ENCODE data around the gene RNH1. TPM values are rescaled to one million over a fixed set of nuclear protein-coding genes. Genes with fewer than 3 reads are reported as not detected.

RNH1 gene
- total and polyA plus RNA-seq, 2 of the 8 experiments (the other 6 are each of a cell fraction or from before 2014, with no cell fraction given): 48.7 to 49.8 TPM

DNA sequence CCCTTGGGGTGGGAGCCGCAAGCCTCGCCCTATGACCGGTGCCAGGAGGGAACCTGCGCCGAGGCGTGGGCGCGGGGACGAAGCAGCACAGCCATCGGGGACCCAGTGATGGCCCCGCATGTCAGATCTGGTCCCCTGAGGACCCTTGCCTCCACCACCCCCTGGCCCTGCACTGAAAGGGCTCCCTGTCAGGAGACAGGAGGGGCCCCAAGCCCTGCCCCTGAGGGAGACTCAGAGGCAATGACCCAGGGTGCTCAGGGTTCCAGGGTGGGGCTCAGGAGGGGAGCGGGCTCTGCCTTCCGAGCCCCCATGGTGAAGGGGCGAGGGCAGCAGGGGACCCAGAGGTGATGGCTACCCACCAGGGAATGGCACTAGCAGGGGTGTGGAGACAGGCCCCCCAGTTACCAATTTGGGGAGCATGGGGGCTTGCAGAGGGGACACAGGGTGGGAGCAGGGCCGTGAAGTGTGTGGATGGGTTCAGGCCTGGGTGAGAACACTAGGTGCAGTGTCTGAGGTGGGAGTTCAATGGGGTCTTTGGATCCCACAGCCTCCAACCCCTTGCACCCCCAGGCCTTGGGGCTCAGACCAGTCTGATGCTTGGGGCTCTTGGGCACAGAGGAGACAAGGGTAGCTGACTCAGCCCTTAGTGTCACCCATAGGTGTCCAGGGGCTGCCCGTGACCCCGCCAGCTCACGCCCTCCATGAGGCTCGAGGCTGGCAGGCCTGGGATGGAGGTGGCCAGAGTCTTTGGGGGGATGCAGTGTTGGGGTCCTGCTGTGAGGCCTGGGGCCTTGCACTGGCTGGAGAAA is 30.8 kb upstream of the RNH1 start:
- POLR2A ChIA-PET (ENCODE audit: partially characterized antibody): interaction anchor here (0.5 to 2.5 kb wide), 6 partner anchors 11 to 89 kb away, joined by 3 to 11 read pairs (median 4); partner anchors contain the start of genes LMNTD2, PHRF1, RNH1 and SCT
- H3K23me2 ChIP-seq (ENCODE audit: low read depth, low read length): peaks cover 21% of the 10 kb centered on the region; the same call in 1 of the 2 replicates
- no peak for DNase-seq (ENCODE audit: low read depth in 1 of 2, low spot score in 2 of 2)

More for the DNA sequence above, 30.8 kb upstream of the RNH1 start:
- Histone ChIP-seq H3K9me3 (ENCODE audit: insufficient read depth in 2 of 2, low read depth in 1 of 2, low read length in 1 of 2) (no peaks in the 10 kb centered on the region), H2AK5ac (ENCODE audit: low read depth, low read length) (peak overlapping the region; percentile 48; the same call in 1 of the 2 replicates), H3K4me3 (ENCODE audit: extremely low read depth in 1 of 4, insufficient read depth in 2 of 4, low read depth in 3 of 4, low read length in 4 of 4) (peak overlapping the region; percentile 24 to 81 (median 30)), H2BK120ac (replicated peaks; ENCODE audit: low read depth, low read length) (no peak overlapping the region), H3K4ac (replicated peaks; ENCODE audit: insufficient read length, low read depth, low read length) (no peak overlapping the region), H3K79me2 (ENCODE audit: control insufficient read depth in 1 of 2, insufficient read depth in 2 of 2, low read length in 2 of 2) (no peaks in the 10 kb centered on the region), H3K23ac (ENCODE audit: insufficient read length) (no peak overlapping the region), H2AFZ (ENCODE audit: low read length) (no peak overlapping the region), H3K27me3 (replicated peaks in 1 of 4; ENCODE audit: control insufficient read depth in 3 of 4, extremely low read depth in 1 of 4, insufficient read depth in 3 of 4, low read length in 3 of 4) (peaks cover 0 to 16% (median 6%) of the 10 kb centered on the region in 4 experiments; a peak in 5 of 7 replicates), H4K20me1 (replicated peaks in 1 of 2; ENCODE audit: control insufficient read depth in 1 of 2, insufficient read depth in 2 of 2, low read length in 2 of 2) (peaks cover 5 to 7% of the 10 kb centered on the region in 2 experiments), H3K18ac (ENCODE audit: extremely low read depth, low read length) (no peak overlapping the region; the same call in 1 of the 2 replicates), H3K9ac (replicated peaks in 1 of 4; ENCODE audit: extremely low read depth in 1 of 4, low read depth in 3 of 4, low read length in 3 of 4) (no peak overlapping the region), H4K5ac (ENCODE audit: insufficient read length, low read depth, low read length) (no peak overlapping the region), H3K79me1 (ENCODE audit: low read depth, low read length) (no peaks in the 10 kb centered on the region), H2BK15ac (ENCODE audit: low read length) (peak overlapping the region; percentile 40; the same call in 1 of the 2 replicates), H2BK12ac (ENCODE audit: low read depth, low read length) (peak overlapping the region; percentile 39; the same call in 1 of the 2 replicates), H3K27ac (ENCODE audit: low read depth, low read length) (no peak overlapping the region), H3K14ac (ENCODE audit: insufficient read length) (no peak overlapping the region), H3K4me1 (replicated peaks in 1 of 4; ENCODE audit: control insufficient read depth in 3 of 4, insufficient read depth in 4 of 4, low read length in 3 of 4) (peaks cover 0 to 19% (median 10%) of the 10 kb centered on the region in 4 experiments; a peak in 5 of 7 replicates), H2BK5ac (ENCODE audit: low read depth, low read length) (peak overlapping the region; percentile 66; the same call in 1 of the 2 replicates), H3K36me3 (ENCODE audit: control insufficient read depth in 2 of 4, insufficient read depth in 4 of 4, low read length in 3 of 4) (peaks cover 0 to 8% (median 2%) of the 10 kb centered on the region in 4 experiments; a peak in 4 of 8 replicates), H3K56ac (replicated peaks; ENCODE audit: insufficient read length, low read depth, low read length) (no peak overlapping the region), H2BK20ac (ENCODE audit: low read length) (0 out of 2 replicates have a peak overlapping the region, but pooled peaks have one; percentile 18), H4K8ac (ENCODE audit: extremely low read depth, insufficient read depth, low read length) (peak overlapping the region; percentile 69; the same call in 1 of the 2 replicates), H4K91ac (replicated peaks; ENCODE audit: insufficient read length, low read length) (peak overlapping the region; percentile 51), H3K4me2 (ENCODE audit: insufficient read depth in 1 of 2, low read depth in 2 of 2, low read length in 2 of 2) (peak overlapping the region; percentile 61 to 82)
- CTCF ChIA-PET (ENCODE audit: partially characterized antibody): interaction anchor here (0.6 to 1.6 kb wide), 4 partner anchors 11 to 398 kb away, joined by 3 to 4 read pairs (median 4); no protein-coding TSS in a partner anchor
- TF ChIP-seq POLR2AphosphoS5 (IDR thresholded peaks at IDR 0.05; ENCODE audit: low read depth, low read length) (no peak), NRF1 (IDR thresholded peaks at IDR 0.05; ENCODE audit: low read depth, low read length) (no peak), RXRA (IDR thresholded peaks at IDR 0.05; ENCODE audit: insufficient read depth, low read depth, low read length) (no peak), KDM4A (IDR thresholded peaks at IDR 0.05; ENCODE audit: low read depth, low read length, severe bottlenecking) (peak; percentile 8), ASH2L (IDR thresholded peaks at IDR 0.05; ENCODE audit: low read length) (peak; percentile 2), GTF2F1 (IDR thresholded peaks at IDR 0.05; ENCODE audit: borderline replicate concordance, low read depth, low read length) (no peak), CREB1 (IDR thresholded peaks at IDR 0.05) (no peak)
- 48% methylated on average over 19 of the region's 19 CpGs; no CpG with 5 or more reads in 1 of the 2 experiments for WGBS, 2 experiments (ENCODE audit: extremely low coverage in 1 of 2, insufficient coverage in 1 of 2, insufficient read length in 1 of 2, insufficient replicate concordance in 2 of 2, low coverage in 1 of 2, low lambda C conversion rate in 2 of 2, missing lambda C conversion rate in 1 of 2)
- no peak for FAIRE-seq

All from H1 (cell line).